Stimulated activated CD8-positive, alpha-beta memory T cell treated with anti-CD3 and anti-CD28 coated beads, Interleukin-15, amount 100 ng/mL, for 48 hours (primary cell): ENCODE results near the gene GPC1.

Experiments used
- DNase-seq, 2 donors: peaks; one replicate each; pipeline ENCODE4 v3.0.0-alpha.2; 2020; ENCODE audit warnings: low read depth in 2 of 2

The GPC1 gene

GRCh38 chr2:240442891-240443715 lies 7.6 kb downstream of the GPC1 start:
- DNase-seq = no peak

GRCh38 chr2:240443891-240444301 lies 8.4 kb downstream of the GPC1 start:
- no peak for DNase-seq

GRCh38 chr2:240444464-240444863 lies 9.0 kb downstream of the GPC1 start:
- DNase-seq = no peak

- no peak for DNase-seq
These were observed 10.6 kb downstream of the GPC1 start for GRCh38 chr2:240445961-240446663.

GRCh38 chr2:240446664-240447175 lies 11.3 kb downstream of the GPC1 start:
- DNase-seq = no peak

GRCh38 chr2:240447331-240447730 lies 11.9 kb downstream of the GPC1 start:
- DNase-seq = no peak

- no peak for DNase-seq
These were observed 12.5 kb downstream of the GPC1 start for GRCh38 chr2:240447934-240448333.

- DNase-seq = no peak
These were observed 13.2 kb downstream of the GPC1 start for GRCh38 chr2:240448387-240449274.

- no peak for DNase-seq
These were observed 14.5 kb downstream of the GPC1 start for GRCh38 chr2:240449764-240450531.

- no peak for DNase-seq
These were observed 15.2 kb downstream of the GPC1 start for GRCh38 chr2:240450532-240451107.

- no peak for DNase-seq
These were observed 15.7 kb downstream of the GPC1 start for GRCh38 chr2:240451108-240451611.

- no peak for DNase-seq
These were observed 16.5 kb downstream of the GPC1 start for GRCh38 chr2:240451791-240452461.

GRCh38 chr2:240452462-240453256 lies 17.2 kb downstream of the GPC1 start:
- DNase-seq = no peak

GRCh38 chr2:240453461-240454105 lies 18.1 kb downstream of the GPC1 start:
- no peak for DNase-seq

GRCh38 chr2:240454106-240454901 lies 18.8 kb downstream of the GPC1 start:
- no peak for DNase-seq

- no peak for DNase-seq
These were observed 19.8 kb downstream of the GPC1 start for GRCh38 chr2:240455272-240455646.

GRCh38 chr2:240455647-240456446 lies 20.4 kb downstream of the GPC1 start:
- DNase-seq = no peak
